HG02588 (cell line): ENCODE data around the gene TNFRSF18.

Source experiments
- ATAC-seq: cut with Tn5 transposase; IDR thresholded peaks from one replicate; pipeline ENCODE4 v1.9.1; 2021; ENCODE audit warnings: mild to moderate bottlenecking, moderate library complexity; ENCODE audit not compliant: unreplicated experiment

TNFRSF18 gene

DNA sequence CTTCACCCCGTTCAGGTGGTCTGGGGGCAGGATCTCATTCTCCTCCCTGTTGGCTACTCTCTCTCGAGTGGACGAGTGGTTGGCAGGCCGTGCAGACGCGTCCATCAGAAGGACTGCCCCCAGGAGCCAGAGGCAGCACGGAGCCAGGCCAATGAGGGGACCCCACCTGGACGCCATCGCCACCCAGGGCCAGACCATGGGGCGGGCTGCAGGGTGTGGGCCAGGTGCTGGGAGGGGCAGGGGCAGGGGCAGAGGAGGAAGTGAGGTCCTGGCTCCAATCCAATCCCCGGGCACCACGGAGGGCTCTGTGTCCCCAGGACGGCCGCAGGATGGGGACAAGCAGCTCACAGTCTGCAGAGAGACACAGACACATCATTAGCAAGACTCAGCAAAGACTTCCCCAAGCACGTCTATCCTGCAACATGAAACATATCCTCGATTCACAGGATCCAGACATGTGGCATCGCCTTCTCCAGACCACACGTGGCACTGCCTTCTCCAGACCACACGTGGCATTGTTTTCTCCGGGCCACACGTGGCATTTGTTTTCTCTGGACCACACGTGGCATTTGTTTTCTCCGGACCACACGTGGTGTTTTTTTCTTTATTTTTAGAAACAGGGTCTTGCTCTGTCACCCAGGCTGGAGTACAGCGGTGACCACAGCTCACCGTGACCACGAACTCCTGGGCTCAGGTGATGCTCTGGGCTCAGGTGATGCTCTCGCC, 22.4 kb upstream of the TNFRSF18 start:
- no peak for ATAC-seq

DNA sequence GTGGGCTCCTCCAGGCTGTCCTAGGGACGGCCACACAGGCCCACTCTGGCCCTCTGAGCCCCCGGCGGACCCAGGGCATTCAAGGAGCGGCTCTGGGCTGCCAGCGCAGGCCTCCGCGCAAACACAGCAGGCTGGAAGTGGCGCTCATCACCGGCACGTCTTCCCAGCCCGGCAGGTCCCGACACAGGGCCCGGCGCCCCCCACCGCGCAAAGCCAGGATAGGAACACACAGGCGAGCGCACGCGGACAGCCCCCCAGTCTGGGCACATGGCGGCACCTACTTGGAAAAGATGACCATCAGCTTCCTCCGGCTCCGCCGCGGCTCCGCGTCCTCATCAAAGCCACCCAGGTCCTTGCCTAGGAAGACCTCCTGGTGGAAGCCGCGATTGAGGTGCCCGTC, 21.8 kb upstream of the TNFRSF18 start:
- no peak for ATAC-seq

DNA sequence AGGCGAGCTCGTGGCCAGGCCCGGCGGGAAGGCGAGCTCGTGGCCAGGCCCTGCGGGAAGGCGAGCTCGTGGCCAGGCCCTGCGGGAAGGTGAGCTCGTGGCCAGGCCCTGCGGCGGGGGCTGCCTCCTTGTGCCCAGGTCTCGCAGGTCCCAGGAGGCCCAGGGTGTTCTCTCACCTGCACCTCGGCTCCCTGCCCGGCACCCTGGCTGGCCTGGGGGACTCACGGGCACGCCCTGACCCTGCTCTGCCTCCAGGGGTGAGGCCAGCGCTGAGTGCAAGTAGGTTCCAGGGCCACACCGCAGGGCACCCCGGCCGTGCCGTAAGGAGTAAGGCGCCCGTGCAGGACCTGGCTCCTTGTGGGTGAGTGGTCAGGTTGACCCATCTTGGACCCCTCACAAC, 21.0 kb upstream of the TNFRSF18 start:
- no peak for ATAC-seq

GRCh38 chr1:1226566-1227362, 20.4 kb upstream of the TNFRSF18 start:
- no peak for ATAC-seq

DNA sequence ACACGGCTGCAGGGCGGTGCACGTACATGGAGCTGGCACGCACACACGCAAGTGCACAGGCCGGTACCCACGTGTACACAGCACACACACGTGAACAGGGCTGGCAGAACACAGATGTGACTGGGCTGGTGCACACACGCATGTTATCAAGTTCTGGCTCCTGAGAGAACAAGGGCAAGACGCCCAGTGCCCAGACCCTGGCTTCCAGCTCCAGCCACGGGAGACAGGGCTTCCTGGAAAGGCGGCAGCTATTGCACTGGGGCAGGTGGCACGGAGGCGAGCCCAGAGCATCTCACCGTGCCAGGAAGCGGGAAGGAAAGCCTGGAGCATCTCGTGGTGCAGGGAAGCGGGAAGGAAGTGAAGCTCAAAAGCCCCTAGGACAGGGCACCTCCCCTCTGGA, 19.5 kb upstream of the TNFRSF18 start:
- ATAC-seq = no peak

DNA sequence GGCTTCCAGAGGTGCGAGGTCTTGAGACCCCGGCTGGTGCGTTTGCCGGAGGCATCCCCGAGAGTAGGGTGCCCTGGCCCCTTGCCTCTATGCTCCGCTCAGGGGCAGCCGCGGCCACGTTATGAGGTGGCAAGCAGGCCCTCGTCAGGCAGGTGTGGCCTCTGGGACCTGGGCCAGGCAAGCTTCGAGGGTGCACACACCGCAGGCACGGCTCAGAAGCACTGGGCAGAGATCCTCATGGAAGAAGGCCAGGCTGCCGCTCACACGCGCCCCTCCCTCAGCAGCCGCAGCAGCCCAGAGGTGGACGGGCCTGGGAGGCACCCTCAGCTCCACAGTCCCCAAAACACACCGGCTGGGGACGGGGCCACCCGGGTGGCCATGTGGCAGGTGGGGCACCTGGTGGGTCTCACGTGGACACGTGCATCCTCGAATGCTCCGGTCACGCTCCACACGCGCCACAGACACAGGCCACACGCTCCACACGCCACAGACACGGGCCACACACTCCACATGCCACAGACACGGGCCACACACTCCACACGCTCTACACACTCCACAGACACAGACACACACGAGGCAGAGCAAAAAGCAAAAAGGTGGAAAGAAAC, 18.9 kb upstream of the TNFRSF18 start:
- ATAC-seq = no peak

- ATAC-seq = no peak
Observed at GRCh38 chr1:1223891-1224290, 17.5 kb upstream of the TNFRSF18 start.

GRCh38 chr1:1223321-1223720, 16.9 kb upstream of the TNFRSF18 start:
- ATAC-seq = no peak

- ATAC-seq = no peak
Observed at GRCh38 chr1:1222575-1223225, 16.3 kb upstream of the TNFRSF18 start.

DNA sequence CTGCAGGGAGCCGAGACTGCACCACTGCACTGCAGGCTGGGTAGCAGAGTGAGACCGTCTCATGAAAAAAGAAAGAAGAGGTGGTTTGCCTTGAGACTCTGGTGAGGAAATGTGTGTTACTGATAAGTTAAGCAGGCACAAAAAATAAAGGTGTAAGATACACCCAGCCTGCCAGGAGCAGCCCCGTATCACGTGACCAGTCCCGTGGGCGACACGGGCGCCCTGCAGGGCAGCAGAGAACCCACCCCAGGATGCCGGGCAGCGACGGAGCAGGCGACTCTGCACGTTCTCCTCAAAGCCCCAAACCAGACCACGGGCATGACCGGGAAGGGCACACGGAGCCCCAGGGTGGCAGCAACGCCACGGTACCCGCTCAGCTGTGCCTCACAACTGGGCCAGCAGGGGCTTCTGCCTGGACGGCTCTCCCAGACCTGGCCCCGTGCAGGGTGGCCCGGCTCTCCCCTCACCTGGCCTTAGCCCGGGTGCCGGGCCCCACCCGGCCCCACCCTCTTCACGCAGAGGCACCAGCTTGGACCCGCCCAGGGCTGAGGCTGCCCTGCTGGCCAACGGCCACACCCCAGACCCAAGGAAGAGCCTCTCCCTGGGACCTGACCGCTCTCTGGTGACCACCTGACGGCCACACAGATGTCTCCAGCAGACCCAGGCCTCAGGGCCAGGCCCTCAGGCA, 15.6 kb upstream of the TNFRSF18 start:
- ATAC-seq = no peak

DNA sequence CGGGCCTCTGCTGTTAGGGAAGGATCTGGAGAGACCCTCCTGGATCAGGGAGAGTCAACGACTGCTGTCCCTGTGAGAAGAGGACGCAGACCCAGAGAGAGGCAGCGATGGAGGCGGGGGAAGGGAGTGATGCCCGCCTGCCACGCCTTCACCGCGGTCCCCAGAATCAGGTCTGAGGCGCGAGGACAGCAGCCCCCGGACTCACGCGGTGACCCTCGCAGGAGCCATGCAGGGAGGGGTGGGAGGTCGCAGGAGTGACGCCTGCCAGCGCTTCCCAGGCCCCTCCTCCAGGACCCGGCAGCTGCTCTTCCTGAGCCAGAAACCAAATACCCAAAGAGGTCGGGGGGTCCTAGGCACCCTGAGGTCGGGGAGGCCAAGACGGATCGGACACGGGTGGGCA, 13.8 kb upstream of the TNFRSF18 start:
- ATAC-seq = no peak

- ATAC-seq = no peak
Observed at GRCh38 chr1:1219341-1219740, 12.9 kb upstream of the TNFRSF18 start.

DNA sequence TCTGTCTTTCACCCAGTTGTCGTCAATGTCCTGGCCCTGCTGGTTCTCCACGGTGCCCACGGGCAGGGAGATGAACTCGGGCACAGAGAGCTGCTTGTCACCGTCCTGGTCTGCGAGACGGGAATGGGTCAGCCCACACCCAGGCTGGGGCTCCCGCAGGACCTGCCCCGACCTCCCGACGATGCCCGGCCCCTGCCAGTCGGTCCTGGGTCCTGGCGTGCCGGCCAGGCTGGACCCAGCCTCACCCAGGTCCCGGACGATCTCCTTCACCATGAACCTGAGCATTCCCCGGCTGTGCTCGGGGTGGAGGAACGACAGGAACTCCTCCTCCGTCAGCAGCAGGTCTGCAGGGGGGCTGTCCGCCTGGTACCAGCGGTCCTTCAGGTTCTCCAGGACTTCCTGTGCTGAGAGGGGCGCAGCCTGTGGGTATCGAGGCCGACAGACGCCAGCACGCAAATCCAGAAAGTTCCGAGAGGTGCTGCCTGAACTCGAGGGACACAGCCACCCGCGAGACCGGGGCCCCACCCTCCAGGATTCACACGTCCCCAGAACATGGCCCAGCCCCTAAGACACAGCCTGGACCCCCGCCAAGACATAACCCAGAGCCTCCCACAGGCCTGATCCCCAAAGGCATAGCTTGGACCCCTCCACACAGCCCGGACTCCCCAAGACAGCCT, 12.3 kb upstream of the TNFRSF18 start:
- no peak for ATAC-seq

DNA sequence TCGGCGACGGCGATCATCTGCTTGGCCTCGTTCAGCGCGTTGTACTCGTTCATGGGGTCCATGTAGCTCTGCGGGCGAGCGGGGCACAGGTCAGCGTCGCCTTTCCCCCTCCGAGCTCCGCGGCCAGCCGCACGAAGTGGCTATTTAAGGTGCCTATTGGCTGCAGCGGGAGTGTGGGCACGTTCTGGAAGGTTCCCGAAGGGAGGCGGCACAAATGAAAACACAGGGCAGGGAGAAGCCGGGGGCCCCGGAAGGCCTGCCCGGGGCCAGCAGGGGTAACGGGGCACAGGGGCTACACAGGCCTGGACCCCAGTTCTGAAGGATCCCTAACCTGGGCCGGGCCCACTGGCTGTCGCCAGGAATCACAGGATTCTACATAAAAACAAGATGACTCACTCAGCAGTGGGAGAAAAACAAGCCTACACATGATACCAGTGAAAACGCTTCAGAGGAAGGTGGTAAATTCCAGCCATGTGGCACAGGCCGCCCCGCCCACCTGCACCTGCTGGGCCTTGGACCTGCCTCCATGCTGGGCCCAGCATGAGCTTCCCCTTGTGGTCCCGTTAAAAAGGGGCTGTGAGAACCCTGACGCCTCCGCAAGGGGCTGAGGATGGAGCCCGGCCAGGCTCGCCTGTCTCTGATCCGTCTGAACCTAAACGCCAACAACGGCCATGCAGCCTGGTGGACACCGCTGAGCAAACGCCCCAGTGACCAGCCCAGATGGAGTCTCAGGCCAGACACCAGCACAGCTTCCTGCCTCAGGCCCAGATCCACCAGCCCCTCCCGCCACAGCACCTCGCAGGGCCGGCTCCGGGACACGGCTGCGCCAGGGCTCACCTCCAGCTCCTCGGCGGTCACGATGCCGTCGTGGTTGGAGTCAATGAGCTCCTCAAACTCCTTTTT, 11.5 kb upstream of the TNFRSF18 start:
- ATAC-seq = no peak

- no peak for ATAC-seq
Observed at GRCh38 chr1:1216770-1217620, 10.6 kb upstream of the TNFRSF18 start.

GRCh38 chr1:1215881-1216605, 9.7 kb upstream of the TNFRSF18 start:
- no peak for ATAC-seq

DNA sequence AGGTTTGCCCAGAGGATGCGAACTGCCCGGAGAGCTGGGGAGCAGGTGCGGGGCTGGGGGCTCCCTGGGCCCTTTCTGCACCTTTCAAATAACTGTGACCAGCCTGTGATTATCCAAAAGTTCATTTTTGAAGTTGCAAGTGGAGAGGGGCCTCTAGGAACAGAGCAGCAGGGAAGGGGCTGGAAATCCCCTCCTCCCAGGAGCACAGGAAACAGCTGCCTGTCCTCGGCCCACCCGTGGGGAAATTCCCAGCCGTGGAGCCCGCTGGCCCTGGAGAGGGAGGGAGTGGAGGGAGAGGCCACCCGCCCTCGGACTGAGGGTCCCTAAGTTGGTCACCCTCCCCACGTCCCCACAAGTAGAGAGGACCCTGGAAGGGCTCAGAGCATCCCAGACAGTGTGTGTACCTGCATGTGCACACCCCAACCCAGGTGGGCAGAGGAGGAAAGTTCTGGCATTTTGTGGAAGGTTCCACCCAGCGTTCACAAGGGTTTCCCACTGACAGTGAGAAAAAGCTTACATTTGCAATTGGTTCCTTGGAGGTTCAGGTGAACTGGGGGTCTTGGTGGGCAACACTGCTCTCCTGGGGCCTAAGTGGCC, 8.8 kb upstream of the TNFRSF18 start:
- ATAC-seq = no peak
